HEK293 (cell line): ENCODE results near the gene ZNF385D.

Experiments
- CTCF ChIA-PET: fragments of 350-600 bp; formaldehyde crosslinking; extraction: SDS; loops from one replicate; lab custom pipeline; 2021; ENCODE audit warnings: antibody characterized with exemption; lab: Yijun Ruan, JAX
- POLR2A ChIA-PET: fragments of 300-600 bp; formaldehyde crosslinking; extraction: SDS; loops from one replicate; lab custom pipeline; 2020; ENCODE audit warnings: antibody characterized with exemption, inconsistent platforms; lab: Yijun Ruan, JAX
- H3K27ac ChIP-seq: fragments of 200-500 bp; sonication (Bioruptor generic); 2 replicates; pipeline ENCODE4 v1.5.1; 2014; ENCODE audit warnings: low read depth, low read length, control low read depth, inconsistent platforms; ENCODE audit errors: extremely low read depth
- H3K36me3 ChIP-seq, 2 experiments: fragments of 200-500 bp in 1 of 2; sonication (Bioruptor generic) in 1 of 2; 1 replicate in 1 of 2; 2 replicates in 1 of 2; pipeline ENCODE4 v1.5.1; 2014 to 2017; ENCODE audit warnings: inconsistent platforms in 2 of 2, low read length in 2 of 2; ENCODE audit not compliant: control insufficient read depth in 2 of 2, insufficient read depth in 1 of 2
- H3K4me1 ChIP-seq: fragments of 200-500 bp; sonication (Bioruptor generic); 2 replicates; pipeline ENCODE4 v1.5.1; 2014; ENCODE audit warnings: mild to moderate bottlenecking, low read length, inconsistent platforms; ENCODE audit not compliant: control insufficient read depth, insufficient read depth
- H3K4me3 ChIP-seq: 2 replicates; pipeline ENCODE4 v1.5.1; 2011; ENCODE audit warnings: low read depth, mild to moderate bottlenecking, control low read depth, low read length, moderate library complexity
- H3K9me3 ChIP-seq: fragments of 200-500 bp; sonication (Bioruptor generic); 2 replicates; pipeline ENCODE4 v1.5.1; 2014; ENCODE audit warnings: low read depth, low read length, inconsistent platforms; ENCODE audit not compliant: control insufficient read depth, insufficient read depth
- GLI2 ChIP-seq: fragments of 450-650 bp; formaldehyde crosslinking; IDR thresholded peaks from 2 replicates; pipeline ENCODE4; 2017; ENCODE audit warnings: missing biosample characterization, missing genetic modification characterization, low read depth, borderline replicate concordance
- SP7 ChIP-seq: fragments of 450-650 bp; formaldehyde crosslinking; IDR thresholded peaks from 2 replicates; pipeline ENCODE4 v1.5.1; 2016; ENCODE audit warnings: missing biosample characterization, missing genetic modification characterization
- TCF7L2 ChIP-seq: IDR thresholded peaks from 2 replicates; pipeline ENCODE4 v1.6.1; 2011; ENCODE audit warnings: low read depth, mild to moderate bottlenecking, inconsistent platforms, low read length, moderate library complexity, borderline replicate concordance
- ZNF184 ChIP-seq: fragments of 450-650 bp; IDR thresholded peaks from 2 replicates; pipeline ENCODE4 v1.5.1; 2018; ENCODE audit warnings: missing biosample characterization, mild to moderate bottlenecking, missing genetic modification characterization
- ZNF202 ChIP-seq: fragments of 450-650 bp; formaldehyde crosslinking; IDR thresholded peaks from 2 replicates; pipeline ENCODE4 v1.5.1; 2016; ENCODE audit warnings: missing biosample characterization, missing genetic modification characterization, borderline replicate concordance
- ZNF23 ChIP-seq: fragments of 450-650 bp; formaldehyde crosslinking; IDR thresholded peaks from 2 replicates; pipeline ENCODE4 v1.5.1; 2016; ENCODE audit warnings: missing biosample characterization, missing genetic modification characterization, borderline replicate concordance
- ZNF335 ChIP-seq: fragments of 450-650 bp; formaldehyde crosslinking; conservative IDR thresholded peaks from 2 replicates; pipeline ENCODE4 v1.5.1; 2016; ENCODE audit warnings: missing biosample characterization, missing genetic modification characterization
- ZNF530 ChIP-seq: fragments of 450-650 bp; formaldehyde crosslinking; IDR thresholded peaks from 2 replicates; pipeline ENCODE4 v1.5.1; 2016; ENCODE audit warnings: low read depth, missing biosample characterization, missing genetic modification characterization
- ZNF560 ChIP-seq: fragments of 450-650 bp; formaldehyde crosslinking; IDR thresholded peaks from 2 replicates; pipeline ENCODE4 v1.5.1; 2017; ENCODE audit warnings: missing biosample characterization, missing genetic modification characterization, borderline replicate concordance
- ZNF600 ChIP-seq: fragments of 450-650 bp; formaldehyde crosslinking; IDR thresholded peaks from 2 replicates; pipeline ENCODE4 v1.5.1; 2016; ENCODE audit warnings: missing biosample characterization, missing genetic modification characterization
- ZNF610 ChIP-seq: fragments of 450-650 bp; formaldehyde crosslinking; IDR thresholded peaks from 2 replicates; pipeline ENCODE4 v1.5.1; 2016; ENCODE audit warnings: missing biosample characterization, missing genetic modification characterization, borderline replicate concordance
- ZNF707 ChIP-seq: fragments of 450-650 bp; formaldehyde crosslinking; IDR thresholded peaks from 2 replicates; pipeline ENCODE4 v1.5.1; 2016; ENCODE audit warnings: missing biosample characterization, missing genetic modification characterization
- TF ChIP-seq, protein P1 (sequence below): fragments of 450-650 bp; formaldehyde crosslinking; IDR thresholded peaks from 2 replicates; pipeline ENCODE4 v1.5.1; 2016; ENCODE audit warnings: missing biosample characterization, missing genetic modification characterization
- TF ChIP-seq, protein P2 (sequence below): fragments of 450-650 bp; formaldehyde crosslinking; IDR thresholded peaks from 2 replicates; pipeline ENCODE4 v1.5.1; 2016; ENCODE audit warnings: missing biosample characterization, missing genetic modification characterization, borderline replicate concordance
- TF ChIP-seq, protein P3 (sequence below): fragments of 450-650 bp; formaldehyde crosslinking; IDR thresholded peaks from 2 replicates; pipeline ENCODE4 v1.5.1; 2017; ENCODE audit warnings: missing biosample characterization, missing genetic modification characterization

The ZNF385D gene

DNA sequence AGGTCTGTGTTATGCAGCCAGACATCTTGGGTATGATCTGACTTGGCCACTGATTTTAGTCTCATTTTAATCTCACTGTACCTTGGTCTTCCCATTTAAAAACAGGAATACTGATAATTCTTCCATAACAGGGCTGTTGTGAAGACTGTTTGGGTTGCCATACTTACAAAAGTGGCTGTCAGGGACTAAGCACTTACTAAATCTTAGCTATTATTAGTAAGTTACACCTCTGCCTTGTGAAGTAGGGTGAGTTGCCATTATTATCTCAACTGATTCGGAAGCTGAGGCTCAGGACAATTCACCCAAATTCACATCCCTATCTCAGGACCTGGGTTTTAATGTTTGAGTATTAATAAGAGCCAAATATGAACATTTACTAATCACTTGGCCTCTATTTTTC is 12.7 kb downstream of the ZNF385D start (continued):
- TF ChIP-seq ZNF530 (no peak), ZNF560 (tag by site-specific recombination) (no peak), ZNF202 (tag by site-specific recombination) (no peak), ZNF600 (no peak), ZNF707 (tag by site-specific recombination) (no peak), ZNF335 (tag by site-specific recombination) (no peak)

DNA sequence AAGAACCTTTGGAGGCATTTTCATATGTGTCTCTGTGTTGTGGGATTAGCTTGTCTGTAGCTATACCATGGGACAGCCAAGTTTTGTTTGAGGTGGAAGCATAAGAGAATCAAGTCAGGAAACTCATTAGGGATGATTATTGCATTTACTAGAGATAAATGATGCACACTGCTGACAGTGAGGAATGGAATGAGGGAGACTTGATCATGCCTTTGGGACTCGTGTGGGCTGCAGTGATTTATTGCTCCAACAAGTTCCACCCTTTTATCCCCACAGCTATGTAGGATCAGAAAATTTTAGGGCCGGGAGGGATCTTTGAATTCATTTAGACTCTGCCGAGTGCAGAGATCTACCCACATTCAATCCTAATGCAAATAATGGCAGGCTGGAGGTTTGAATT is 16.3 kb downstream of the ZNF385D start:
- ChIA-PET CTCF (no interaction called here), POLR2A (no interaction called here)
- H3K36me3 ChIP-seq: no peaks in the 10 kb centered on the region
- TF ChIP-seq, protein P1, sequence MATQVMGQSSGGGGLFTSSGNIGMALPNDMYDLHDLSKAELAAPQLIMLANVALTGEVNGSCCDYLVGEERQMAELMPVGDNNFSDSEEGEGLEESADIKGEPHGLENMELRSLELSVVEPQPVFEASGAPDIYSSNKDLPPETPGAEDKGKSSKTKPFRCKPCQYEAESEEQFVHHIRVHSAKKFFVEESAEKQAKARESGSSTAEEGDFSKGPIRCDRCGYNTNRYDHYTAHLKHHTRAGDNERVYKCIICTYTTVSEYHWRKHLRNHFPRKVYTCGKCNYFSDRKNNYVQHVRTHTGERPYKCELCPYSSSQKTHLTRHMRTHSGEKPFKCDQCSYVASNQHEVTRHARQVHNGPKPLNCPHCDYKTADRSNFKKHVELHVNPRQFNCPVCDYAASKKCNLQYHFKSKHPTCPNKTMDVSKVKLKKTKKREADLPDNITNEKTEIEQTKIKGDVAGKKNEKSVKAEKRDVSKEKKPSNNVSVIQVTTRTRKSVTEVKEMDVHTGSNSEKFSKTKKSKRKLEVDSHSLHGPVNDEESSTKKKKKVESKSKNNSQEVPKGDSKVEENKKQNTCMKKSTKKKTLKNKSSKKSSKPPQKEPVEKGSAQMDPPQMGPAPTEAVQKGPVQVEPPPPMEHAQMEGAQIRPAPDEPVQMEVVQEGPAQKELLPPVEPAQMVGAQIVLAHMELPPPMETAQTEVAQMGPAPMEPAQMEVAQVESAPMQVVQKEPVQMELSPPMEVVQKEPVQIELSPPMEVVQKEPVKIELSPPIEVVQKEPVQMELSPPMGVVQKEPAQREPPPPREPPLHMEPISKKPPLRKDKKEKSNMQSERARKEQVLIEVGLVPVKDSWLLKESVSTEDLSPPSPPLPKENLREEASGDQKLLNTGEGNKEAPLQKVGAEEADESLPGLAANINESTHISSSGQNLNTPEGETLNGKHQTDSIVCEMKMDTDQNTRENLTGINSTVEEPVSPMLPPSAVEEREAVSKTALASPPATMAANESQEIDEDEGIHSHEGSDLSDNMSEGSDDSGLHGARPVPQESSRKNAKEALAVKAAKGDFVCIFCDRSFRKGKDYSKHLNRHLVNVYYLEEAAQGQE (tag by site-specific recombination): no peak
- TF ChIP-seq SP7 (tag by site-specific recombination) (no peak), ZNF23 (tag by site-specific recombination) (no peak), ZNF610 (tag by site-specific recombination) (no peak)
- TF ChIP-seq, protein P2, sequence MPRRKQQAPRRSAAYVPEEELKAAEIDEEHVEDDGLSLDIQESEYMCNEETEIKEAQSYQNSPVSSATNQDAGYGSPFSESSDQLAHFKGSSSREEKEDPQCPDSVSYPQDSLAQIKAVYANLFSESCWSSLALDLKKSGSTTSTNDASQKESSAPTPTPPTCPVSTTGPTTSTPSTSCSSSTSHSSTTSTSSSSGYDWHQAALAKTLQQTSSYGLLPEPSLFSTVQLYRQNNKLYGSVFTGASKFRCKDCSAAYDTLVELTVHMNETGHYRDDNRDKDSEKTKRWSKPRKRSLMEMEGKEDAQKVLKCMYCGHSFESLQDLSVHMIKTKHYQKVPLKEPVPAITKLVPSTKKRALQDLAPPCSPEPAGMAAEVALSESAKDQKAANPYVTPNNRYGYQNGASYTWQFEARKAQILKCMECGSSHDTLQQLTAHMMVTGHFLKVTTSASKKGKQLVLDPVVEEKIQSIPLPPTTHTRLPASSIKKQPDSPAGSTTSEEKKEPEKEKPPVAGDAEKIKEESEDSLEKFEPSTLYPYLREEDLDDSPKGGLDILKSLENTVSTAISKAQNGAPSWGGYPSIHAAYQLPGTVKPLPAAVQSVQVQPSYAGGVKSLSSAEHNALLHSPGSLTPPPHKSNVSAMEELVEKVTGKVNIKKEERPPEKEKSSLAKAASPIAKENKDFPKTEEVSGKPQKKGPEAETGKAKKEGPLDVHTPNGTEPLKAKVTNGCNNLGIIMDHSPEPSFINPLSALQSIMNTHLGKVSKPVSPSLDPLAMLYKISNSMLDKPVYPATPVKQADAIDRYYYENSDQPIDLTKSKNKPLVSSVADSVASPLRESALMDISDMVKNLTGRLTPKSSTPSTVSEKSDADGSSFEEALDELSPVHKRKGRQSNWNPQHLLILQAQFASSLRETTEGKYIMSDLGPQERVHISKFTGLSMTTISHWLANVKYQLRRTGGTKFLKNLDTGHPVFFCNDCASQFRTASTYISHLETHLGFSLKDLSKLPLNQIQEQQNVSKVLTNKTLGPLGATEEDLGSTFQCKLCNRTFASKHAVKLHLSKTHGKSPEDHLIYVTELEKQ (tag by site-specific recombination): no peak
- no peaks in the 10 kb centered on the region for H3K9me3 ChIP-seq
- no peak overlapping the region for H3K27ac ChIP-seq
- H3K4me1 ChIP-seq: no peaks in the 10 kb centered on the region
- H3K4me3 ChIP-seq: no peak overlapping the region

DNA sequence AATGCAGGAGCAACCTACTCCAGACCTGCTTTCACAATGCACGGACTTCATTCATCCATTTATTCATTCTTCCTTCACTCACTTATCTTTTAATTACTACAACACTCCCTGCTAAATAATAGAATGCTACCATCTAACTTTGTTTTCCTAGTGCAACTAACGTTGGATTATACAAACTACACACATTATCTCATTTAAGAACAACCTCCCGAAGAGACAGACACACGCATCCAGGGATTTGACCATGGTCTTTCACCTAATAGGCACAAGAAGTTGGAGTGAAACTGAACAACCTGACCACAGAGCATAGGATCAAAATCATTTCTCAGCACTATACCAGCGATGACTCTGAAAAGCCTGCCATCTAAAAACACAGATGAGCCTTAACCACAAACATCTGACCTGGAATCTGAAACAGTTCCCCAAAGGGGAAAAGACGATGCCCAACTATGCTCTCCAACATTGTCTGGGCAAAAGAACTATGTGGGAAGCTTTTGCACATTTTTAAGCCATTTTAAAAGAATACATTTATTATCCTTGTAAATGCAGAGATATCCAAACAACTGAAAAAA is 21.0 kb downstream of the ZNF385D start:
- Histone ChIP-seq H3K4me1 (no peaks in the 10 kb centered on the region), H3K9me3 (no peaks in the 10 kb centered on the region), H3K27ac (no peak overlapping the region), H3K36me3 (no peaks in the 10 kb centered on the region), H3K4me3 (no peak overlapping the region)
- POLR2A ChIA-PET: no interaction called here
- TF ChIP-seq ZNF184 (tag by site-specific recombination): no peak
- TF ChIP-seq TCF7L2: no peak
- CTCF ChIA-PET: no interaction called here

DNA sequence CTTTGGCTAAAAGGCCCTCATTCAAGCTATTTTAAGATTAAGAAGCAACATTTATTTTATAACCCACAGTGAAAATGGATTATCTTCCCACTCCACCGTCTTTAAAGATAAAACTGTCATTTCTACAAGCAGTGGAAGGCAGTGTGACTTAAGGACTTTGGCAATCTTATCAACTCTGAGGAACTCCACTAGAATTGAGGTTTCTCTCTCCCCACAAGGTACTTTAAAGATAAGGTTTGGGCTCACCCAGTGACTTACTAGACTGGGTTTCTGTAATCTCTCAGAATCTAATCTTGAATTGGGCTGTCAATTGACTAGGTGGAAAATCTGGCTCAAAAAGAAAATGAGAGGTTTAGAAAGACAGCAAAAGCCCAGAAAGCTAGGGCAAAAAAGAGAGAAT is 21.7 kb downstream of the ZNF385D start:
- no peak for TF ChIP-seq GLI2 (tag by site-specific recombination)
- TF ChIP-seq, protein P3, sequence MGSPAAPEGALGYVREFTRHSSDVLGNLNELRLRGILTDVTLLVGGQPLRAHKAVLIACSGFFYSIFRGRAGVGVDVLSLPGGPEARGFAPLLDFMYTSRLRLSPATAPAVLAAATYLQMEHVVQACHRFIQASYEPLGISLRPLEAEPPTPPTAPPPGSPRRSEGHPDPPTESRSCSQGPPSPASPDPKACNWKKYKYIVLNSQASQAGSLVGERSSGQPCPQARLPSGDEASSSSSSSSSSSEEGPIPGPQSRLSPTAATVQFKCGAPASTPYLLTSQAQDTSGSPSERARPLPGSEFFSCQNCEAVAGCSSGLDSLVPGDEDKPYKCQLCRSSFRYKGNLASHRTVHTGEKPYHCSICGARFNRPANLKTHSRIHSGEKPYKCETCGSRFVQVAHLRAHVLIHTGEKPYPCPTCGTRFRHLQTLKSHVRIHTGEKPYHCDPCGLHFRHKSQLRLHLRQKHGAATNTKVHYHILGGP (tag by site-specific recombination): no peak
- no peaks in the 10 kb centered on the region for H3K4me1 ChIP-seq
- H3K27ac ChIP-seq: no peak overlapping the region
- ChIA-PET POLR2A (no interaction called here), CTCF (no interaction called here)
- no peak overlapping the region for H3K4me3 ChIP-seq
- H3K36me3 ChIP-seq: no peaks in the 10 kb centered on the region
- H3K9me3 ChIP-seq: no peaks in the 10 kb centered on the region
